HG02938 (cell line): ENCODE results near the gene MRGPRE.

Experiments
- ATAC-seq: cut with Tn5 transposase; IDR thresholded peaks from one replicate; pipeline ENCODE4 v1.9.1; 2021; ENCODE audit warnings: mild to moderate bottlenecking, moderate library complexity; ENCODE audit not compliant: unreplicated experiment

MRGPRE gene

GRCh38 chr11:3214420-3214699, 17.9 kb downstream of the MRGPRE start:
- ATAC-seq: no peak

GRCh38 chr11:3213659-3214419, 18.4 kb downstream of the MRGPRE start:
- no peak for ATAC-seq

GRCh38 chr11:3208272-3208671, 23.9 kb downstream of the MRGPRE start:
- ATAC-seq: no peak

- ATAC-seq: no peak
Observed at GRCh38 chr11:3207526-3208189, 24.6 kb downstream of the MRGPRE start.

GRCh38 chr11:3206922-3207204, 25.4 kb downstream of the MRGPRE start:
- ATAC-seq: no peak

GRCh38 chr11:3206156-3206921, 25.9 kb downstream of the MRGPRE start:
- ATAC-seq: no peak

- ATAC-seq: no peak
Observed at GRCh38 chr11:3205261-3206155, 26.7 kb downstream of the MRGPRE start.

GRCh38 chr11:3204141-3205015, 27.8 kb downstream of the MRGPRE start:
- ATAC-seq: no peak

- ATAC-seq: no peak
Observed at GRCh38 chr11:3203221-3204043, 28.8 kb downstream of the MRGPRE start.

- no peak for ATAC-seq
Observed at GRCh38 chr11:3202759-3203158, 29.5 kb downstream of the MRGPRE start.

GRCh38 chr11:3202305-3202704, 29.9 kb downstream of the MRGPRE start:
- no peak for ATAC-seq

GRCh38 chr11:3201677-3202181, 30.5 kb downstream of the MRGPRE start:
- no peak for ATAC-seq

- ATAC-seq: no peak
Observed at GRCh38 chr11:3201112-3201581, 31.1 kb downstream of the MRGPRE start.

GRCh38 chr11:3200388-3201111, 31.7 kb downstream of the MRGPRE start:
- ATAC-seq: no peak

- no peak for ATAC-seq
Observed at GRCh38 chr11:3199537-3200295, 32.5 kb downstream of the MRGPRE start.

- ATAC-seq: no peak
Observed at GRCh38 chr11:3198815-3199214, 33.4 kb downstream of the MRGPRE start.

GRCh38 chr11:3197878-3198528, 34.2 kb downstream of the MRGPRE start:
- no peak for ATAC-seq
